Right kidney (tissue), 1 donor: Measurements from ENCODE around the gene DUSP14.

Experiments
- DNase-seq: peaks from one replicate; pipeline ENCODE4 v3.0.0-alpha.2; 2016

DUSP14 gene

GRCh38 chr17:37513711-37514110, 24.0 kb downstream of the DUSP14 start:
- DNase-seq: no peak

- DNase-seq: no peak
Measured at GRCh38 chr17:37516127-37516571, 26.5 kb downstream of the DUSP14 start.

GRCh38 chr17:37517881-37518280, 28.2 kb downstream of the DUSP14 start:
- DNase-seq: no peak

- no peak for DNase-seq
Measured at GRCh38 chr17:37518826-37519225, 29.1 kb downstream of the DUSP14 start.

GRCh38 chr17:37519251-37519985, 29.7 kb downstream of the DUSP14 start:
- DNase-seq: no peak

GRCh38 chr17:37520174-37520573, 30.5 kb downstream of the DUSP14 start:
- no peak for DNase-seq

GRCh38 chr17:37521821-37522220, 32.1 kb downstream of the DUSP14 start:
- no peak for DNase-seq

- DNase-seq: no peak
Measured at GRCh38 chr17:37523715-37524219, 34.1 kb downstream of the DUSP14 start.

- DNase-seq: no peak
Measured at GRCh38 chr17:37527249-37527851, 37.7 kb downstream of the DUSP14 start.

GRCh38 chr17:37530420-37530819, 40.7 kb downstream of the DUSP14 start:
- DNase-seq: no peak

- no peak for DNase-seq
Measured at GRCh38 chr17:37532756-37533155, 43.1 kb downstream of the DUSP14 start.

- DNase-seq: no peak
Measured at GRCh38 chr17:37535906-37536305, 46.2 kb downstream of the DUSP14 start.

- no peak for DNase-seq
Measured at GRCh38 chr17:37538981-37539659, 49.4 kb downstream of the DUSP14 start.

- no peak for DNase-seq
Measured at GRCh38 chr17:37541880-37542660, 52.4 kb downstream of the DUSP14 start.

GRCh38 chr17:37543637-37544052, 54.0 kb downstream of the DUSP14 start:
- DNase-seq: no peak

- DNase-seq: no peak
Measured at GRCh38 chr17:37545486-37545885, 55.8 kb downstream of the DUSP14 start.

GRCh38 chr17:37546302-37546701, 56.6 kb downstream of the DUSP14 start:
- DNase-seq: no peak

GRCh38 chr17:37547986-37548385, 58.3 kb downstream of the DUSP14 start:
- DNase-seq: no peak

- no peak for DNase-seq
Measured at GRCh38 chr17:37551788-37552187, 62.1 kb downstream of the DUSP14 start.

- DNase-seq: no peak
Measured at GRCh38 chr17:37553401-37553966, 63.8 kb downstream of the DUSP14 start.

- DNase-seq: no peak
Measured at GRCh38 chr17:37555386-37555785, 65.7 kb downstream of the DUSP14 start.

GRCh38 chr17:37557482-37557881, 67.8 kb downstream of the DUSP14 start:
- no peak for DNase-seq
